Measurements from ENCODE around the gene GPR78.

Gene GPR78

GRCh38 chr4:8581094-8581861 lies 1.1 kb downstream of the GPR78 start:
- ChIA-PET POLR2A (interaction anchor here (1.0 kb wide), 1 partner anchor 11 kb away, joined by 5 read pairs; the partner anchor contains the start of gene CPZ), CTCF (no interaction called here)
- H3K4me3 ChIP-seq (ENCODE audit: low read depth, low read length), result no peak overlapping the region
- TF ChIP-seq CTCF (IDR thresholded peaks at IDR 0.05; ENCODE audit: insufficient read depth, low read length, missing control alignments), result no peak
- DNase-seq (ENCODE audit: low read depth, low spot score), result no peak

- ChIA-PET POLR2A (interaction anchor here (0.6 kb wide), 1 partner anchor 10 kb away, joined by 3 read pairs; the partner anchor contains the start of gene CPZ), CTCF (interaction anchor here (2.6 to 2.9 kb wide), 2 partner anchors 25 to 110 kb away, joined by 7 to 8 read pairs; no protein-coding TSS in a partner anchor)
- no peak overlapping the region for H3K4me3 ChIP-seq (ENCODE audit: low read depth, low read length)
- TF ChIP-seq CTCF (IDR thresholded peaks at IDR 0.05; ENCODE audit: insufficient read depth, low read length, missing control alignments), result no peak
- no peak for DNase-seq (ENCODE audit: low read depth, low spot score)
Measured at GRCh38 chr4:8582016-8582415, 1.8 kb downstream of the GPR78 start.

- POLR2A ChIA-PET, result interaction anchor here (0.6 kb wide), 1 partner anchor 10 kb away, joined by 3 read pairs; the partner anchor contains the start of gene CPZ
- no peak overlapping the region for H3K4me3 ChIP-seq (ENCODE audit: low read depth, low read length)
- TF ChIP-seq CTCF (IDR thresholded peaks at IDR 0.05; ENCODE audit: insufficient read depth, low read length, missing control alignments), result no peak
- CTCF ChIA-PET, result interaction anchor here (2.6 to 2.9 kb wide), 2 partner anchors 25 to 111 kb away, joined by 7 to 8 read pairs; no protein-coding TSS in a partner anchor
- no peak for DNase-seq (ENCODE audit: low read depth, low spot score)
Measured at GRCh38 chr4:8582436-8582835, 2.2 kb downstream of the GPR78 start.

- ChIA-PET CTCF (interaction anchor here (1.5 to 2.9 kb wide), 3 partner anchors 24 to 115 kb away, joined by 4 to 8 read pairs (median 7); no protein-coding TSS in a partner anchor), POLR2A (no interaction called here)
- no peak for DNase-seq (ENCODE audit: low read depth, low spot score)
- H3K4me3 ChIP-seq (ENCODE audit: low read depth, low read length), result no peak overlapping the region
- TF ChIP-seq CTCF (IDR thresholded peaks at IDR 0.05; ENCODE audit: insufficient read depth, low read length, missing control alignments), result no peak
Measured at GRCh38 chr4:8582941-8583654, 2.9 kb downstream of the GPR78 start.

- H3K4me3 ChIP-seq (ENCODE audit: low read depth, low read length), result no peak overlapping the region
- CTCF ChIA-PET, result interaction anchor here (1.0 to 2.9 kb wide), 4 partner anchors 16 to 115 kb away, joined by 3 to 8 read pairs (median 6); no protein-coding TSS in a partner anchor
- POLR2A ChIA-PET, result no interaction called here
- DNase-seq (ENCODE audit: low read depth, low spot score), result no peak
- no peak for TF ChIP-seq CTCF (IDR thresholded peaks at IDR 0.05; ENCODE audit: insufficient read depth, low read length, missing control alignments)
Measured at GRCh38 chr4:8583655-8584025, 3.4 kb downstream of the GPR78 start.

- H3K4me3 ChIP-seq (ENCODE audit: low read depth, low read length), result no peak overlapping the region
- POLR2A ChIA-PET, result no interaction called here
- DNase-seq (ENCODE audit: low read depth, low spot score), result no peak
- TF ChIP-seq CTCF (IDR thresholded peaks at IDR 0.05; ENCODE audit: insufficient read depth, low read length, missing control alignments), result no peak
- CTCF ChIA-PET, result no interaction called here
Measured at GRCh38 chr4:8585186-8585585, 5.0 kb downstream of the GPR78 start.

Measured in AG04449 (cell line).